DND-41 (cell line): ENCODE measurements around the gene IQCM.

ENCODE experiments used
- ATAC-seq: fragments of 200-7000 bp; cut with Tn5 transposase; 3 replicates; pipeline ENCODE4 v1.9.1; 2021; ENCODE audit warnings: low read depth; ENCODE audit not compliant: insufficient read depth
- DNase-seq: peaks from one replicate; pipeline ENCODE4 v3.0.0-alpha.2; 2020
- H2AFZ ChIP-seq: 2 replicates; pipeline ENCODE4 v1.6.0; 2012; ENCODE audit warnings: low read depth, low read length
- H3K27ac ChIP-seq: 2 replicates; pipeline ENCODE4 v1.5.1; 2012; ENCODE audit warnings: low read length, inconsistent platforms
- H3K27me3 ChIP-seq: fragments of 200-600 bp; sonication (generic); 2 replicates; pipeline ENCODE4 v1.6.0; 2012; ENCODE audit warnings: low read length, mild to moderate bottlenecking, inconsistent platforms; ENCODE audit not compliant: insufficient read depth, poor library complexity
- H3K36me3 ChIP-seq: 2 replicates; pipeline ENCODE4 v1.5.1; 2012; ENCODE audit warnings: low read length, inconsistent platforms; ENCODE audit not compliant: insufficient read depth
- H3K4me1 ChIP-seq: 2 replicates; pipeline ENCODE4 v1.5.1; 2012; ENCODE audit warnings: mild to moderate bottlenecking, low read length; ENCODE audit not compliant: insufficient read depth
- H3K4me2 ChIP-seq: 2 replicates; pipeline ENCODE4 v1.6.0; 2012; ENCODE audit warnings: mild to moderate bottlenecking, moderate library complexity, low read length, inconsistent platforms; ENCODE audit not compliant: insufficient read depth
- H3K4me3 ChIP-seq, 2 experiments: fragments of 200-600 bp in 1 of 2; shearing (Covaris generic) in 1 of 2; 2 replicates each; pipeline ENCODE4 v1.5.1; 2012 to 2016; ENCODE audit warnings: inconsistent platforms in 2 of 2, low read length in 2 of 2, mild to moderate bottlenecking in 2 of 2, low read depth in 1 of 2, moderate library complexity in 1 of 2
- H3K79me2 ChIP-seq: 2 replicates; pipeline ENCODE4 v1.6.0; 2012; ENCODE audit warnings: low read length, inconsistent platforms; ENCODE audit not compliant: insufficient read depth
- H3K9ac ChIP-seq: 2 replicates; pipeline ENCODE4 v1.6.0; 2012; ENCODE audit warnings: low read depth, mild to moderate bottlenecking, inconsistent platforms, low read length, moderate library complexity
- H3K9me3 ChIP-seq: 2 replicates; pipeline ENCODE4 v1.5.1; 2012; ENCODE audit warnings: low read length, moderate library complexity, mild to moderate bottlenecking, inconsistent platforms; ENCODE audit not compliant: insufficient read depth, severe bottlenecking
- H4K20me1 ChIP-seq: 2 replicates; pipeline ENCODE4 v1.6.0; 2012; ENCODE audit warnings: low read length; ENCODE audit not compliant: insufficient read depth
- EZH2 ChIP-seq: IDR thresholded peaks from 3 replicates; pipeline ENCODE4 v1.6.1; 2012; ENCODE audit warnings: borderline replicate concordance, low read depth, mild to moderate bottlenecking, moderate library complexity, low read length, inconsistent platforms; ENCODE audit not compliant: severe bottlenecking
- TF ChIP-seq, protein P1 (sequence below): IDR thresholded peaks from 2 replicates; pipeline ENCODE4 v1.5.1; 2012; ENCODE audit warnings: borderline replicate concordance, low read length, moderate library complexity, mild to moderate bottlenecking; ENCODE audit not compliant: poor library complexity, severe bottlenecking; ENCODE audit errors: extremely low read depth

The IQCM gene

GRCh38 chr4:149349541-149349940 lies 466.1 kb downstream of the IQCM start:
- H3K27ac ChIP-seq, result no peak overlapping the region
- no peak for DNase-seq
- TF ChIP-seq, protein P1, sequence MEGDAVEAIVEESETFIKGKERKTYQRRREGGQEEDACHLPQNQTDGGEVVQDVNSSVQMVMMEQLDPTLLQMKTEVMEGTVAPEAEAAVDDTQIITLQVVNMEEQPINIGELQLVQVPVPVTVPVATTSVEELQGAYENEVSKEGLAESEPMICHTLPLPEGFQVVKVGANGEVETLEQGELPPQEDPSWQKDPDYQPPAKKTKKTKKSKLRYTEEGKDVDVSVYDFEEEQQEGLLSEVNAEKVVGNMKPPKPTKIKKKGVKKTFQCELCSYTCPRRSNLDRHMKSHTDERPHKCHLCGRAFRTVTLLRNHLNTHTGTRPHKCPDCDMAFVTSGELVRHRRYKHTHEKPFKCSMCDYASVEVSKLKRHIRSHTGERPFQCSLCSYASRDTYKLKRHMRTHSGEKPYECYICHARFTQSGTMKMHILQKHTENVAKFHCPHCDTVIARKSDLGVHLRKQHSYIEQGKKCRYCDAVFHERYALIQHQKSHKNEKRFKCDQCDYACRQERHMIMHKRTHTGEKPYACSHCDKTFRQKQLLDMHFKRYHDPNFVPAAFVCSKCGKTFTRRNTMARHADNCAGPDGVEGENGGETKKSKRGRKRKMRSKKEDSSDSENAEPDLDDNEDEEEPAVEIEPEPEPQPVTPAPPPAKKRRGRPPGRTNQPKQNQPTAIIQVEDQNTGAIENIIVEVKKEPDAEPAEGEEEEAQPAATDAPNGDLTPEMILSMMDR, result no peak
- TF ChIP-seq EZH2, result no peak
- ATAC-seq, result no peak
- H3K4me1 ChIP-seq, result no peaks in the 10 kb centered on the region
- H2AFZ ChIP-seq, result no peak overlapping the region
- H4K20me1 ChIP-seq, result no peaks in the 10 kb centered on the region
- H3K27me3 ChIP-seq, result no peaks in the 10 kb centered on the region
- no peak overlapping the region for H3K4me3 ChIP-seq
- no peaks in the 10 kb centered on the region for H3K79me2 ChIP-seq
- no peak overlapping the region for H3K4me2 ChIP-seq
- no peaks in the 10 kb centered on the region for H3K9me3 ChIP-seq
- H3K9ac ChIP-seq, result no peak overlapping the region
- no peaks in the 10 kb centered on the region for H3K36me3 ChIP-seq

DNA sequence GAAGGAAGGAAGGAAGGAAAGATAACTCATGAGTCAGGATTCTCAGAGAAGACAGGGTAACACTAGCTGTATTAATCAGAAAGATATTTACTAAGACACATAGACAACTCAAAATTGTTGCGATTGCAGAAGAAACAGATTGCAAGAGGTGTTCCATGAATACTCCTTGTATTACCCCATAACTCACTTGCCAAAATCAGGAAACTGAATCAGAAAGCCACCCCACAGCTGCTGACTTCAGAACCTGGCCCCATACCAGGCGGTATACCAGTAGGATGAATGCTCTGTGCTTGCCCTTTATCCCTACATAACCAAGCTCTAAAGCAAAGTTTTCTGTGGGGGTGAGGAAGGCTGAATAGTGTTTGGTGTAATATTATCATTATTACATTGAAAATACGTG lies 468.5 kb downstream of the IQCM start:
- H2AFZ ChIP-seq, result no peak overlapping the region
- no peaks in the 10 kb centered on the region for H3K9me3 ChIP-seq
- H3K4me3 ChIP-seq, result no peak overlapping the region
- H3K27ac ChIP-seq, result no peak overlapping the region
- H3K79me2 ChIP-seq, result no peaks in the 10 kb centered on the region
- no peaks in the 10 kb centered on the region for H3K27me3 ChIP-seq
- ATAC-seq (no peak), DNase-seq (no peak)
- no peak for TF ChIP-seq EZH2
- TF ChIP-seq, protein P1, result no peak
- no peaks in the 10 kb centered on the region for H4K20me1 ChIP-seq
- no peaks in the 10 kb centered on the region for H3K36me3 ChIP-seq
- H3K9ac ChIP-seq, result no peak overlapping the region
- H3K4me1 ChIP-seq, result no peaks in the 10 kb centered on the region
- no peak overlapping the region for H3K4me2 ChIP-seq

DNA sequence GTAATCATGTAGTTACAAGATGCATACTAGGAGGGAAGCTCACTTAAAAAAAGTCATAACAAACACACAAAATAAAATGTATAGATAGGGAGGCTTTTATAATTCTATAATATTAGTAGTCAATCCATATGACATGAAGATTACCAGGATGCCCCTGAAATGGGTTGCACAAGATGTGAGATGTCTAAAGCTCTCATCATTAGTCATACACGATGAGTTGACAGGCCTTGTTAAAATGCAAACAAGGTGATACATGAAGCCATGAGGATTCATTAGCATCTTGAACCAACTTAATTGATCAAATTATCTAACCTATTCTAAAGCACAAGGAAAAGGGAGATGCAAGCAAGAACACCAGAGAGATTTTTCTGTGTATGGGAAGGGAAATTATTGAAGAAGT lies 470.2 kb downstream of the IQCM start:
- no peak overlapping the region for H3K4me2 ChIP-seq
- no peaks in the 10 kb centered on the region for H3K36me3 ChIP-seq
- TF ChIP-seq EZH2, result no peak
- TF ChIP-seq, protein P1, result no peak
- H3K9me3 ChIP-seq, result no peaks in the 10 kb centered on the region
- H3K79me2 ChIP-seq, result no peaks in the 10 kb centered on the region
- no peak overlapping the region for H3K27ac ChIP-seq
- H3K27me3 ChIP-seq, result no peaks in the 10 kb centered on the region
- H4K20me1 ChIP-seq, result no peaks in the 10 kb centered on the region
- H3K4me1 ChIP-seq, result no peaks in the 10 kb centered on the region
- no peak overlapping the region for H3K9ac ChIP-seq
- DNase-seq (no peak), ATAC-seq (no peak)
- H3K4me3 ChIP-seq, result no peak overlapping the region
- no peak overlapping the region for H2AFZ ChIP-seq

GRCh38 chr4:149344436-149344835 lies 471.2 kb downstream of the IQCM start:
- no peak overlapping the region for H3K4me3 ChIP-seq
- ATAC-seq (no peak), DNase-seq (no peak)
- H3K4me2 ChIP-seq, result no peak overlapping the region
- H3K27ac ChIP-seq, result no peak overlapping the region
- H3K27me3 ChIP-seq, result no peaks in the 10 kb centered on the region
- no peaks in the 10 kb centered on the region for H3K4me1 ChIP-seq
- no peak overlapping the region for H2AFZ ChIP-seq
- H4K20me1 ChIP-seq, result no peaks in the 10 kb centered on the region
- no peak for TF ChIP-seq EZH2
- TF ChIP-seq, protein P1, result no peak
- no peak overlapping the region for H3K9ac ChIP-seq
- H3K9me3 ChIP-seq, result no peaks in the 10 kb centered on the region
- no peaks in the 10 kb centered on the region for H3K79me2 ChIP-seq
- no peaks in the 10 kb centered on the region for H3K36me3 ChIP-seq
